GM23248 (cell line): ENCODE data around the gene PC.

Source experiments
- EZH2 ChIP-seq: fragments of 200-600 bp; sonication (generic); IDR thresholded peaks from 2 replicates; pipeline ENCODE4 v1.6.1; 2018; ENCODE audit warnings: antibody characterized with exemption, mild to moderate bottlenecking; ENCODE audit not compliant: insufficient read depth, poor library complexity, severe bottlenecking
- EZH2phosphoT487 ChIP-seq: fragments of 200-600 bp; sonication (generic); IDR thresholded peaks from 2 replicates; pipeline ENCODE4 v1.6.1; 2018; ENCODE audit warnings: antibody characterized with exemption, moderate library complexity, mild to moderate bottlenecking, low read depth; ENCODE audit not compliant: insufficient read depth

- no peak for TF ChIP-seq EZH2
- no peak for TF ChIP-seq EZH2phosphoT487
Observed at GRCh38 chr11:66855574-66856495, 102.3 kb downstream of the PC start.
